Activated T-cell treated with anti-CD3 and anti-CD28 coated beads, Interleukin-2, amount 50 U/mL, for 72 hours (primary cell): ENCODE measurements around the gene MYL1. TPM values are rescaled to one million over a fixed set of nuclear protein-coding genes. Genes with fewer than 3 reads are reported as not detected.

Experiments
- ATAC-seq, 2 donors: fragments of 150-1000 bp; cut with Tn5 transposase; replicated peaks in 1 of 2; 2 replicates each; pipeline ENCODE4 v1.10.0; 2021; ENCODE audit warnings: moderate library complexity in 2 of 2, mild to moderate bottlenecking in 1 of 2
- DNase-seq, 2 donors: peaks; one replicate each; pipeline ENCODE4 v3.0.0; 2021 to 2022; ENCODE audit warnings: mixed read lengths in 1 of 2
- H3K27ac Mint-ChIP-seq: one replicate; pipeline ENCODE4 v1.8.0; 2022; ENCODE audit warnings: mild to moderate bottlenecking, moderate library complexity, mixed read lengths
- H3K27me3 Mint-ChIP-seq: one replicate; pipeline ENCODE4 v1.8.0; 2022; ENCODE audit warnings: low read depth, mixed read lengths
- H3K36me3 Mint-ChIP-seq, 2 donors: one replicate each; pipeline ENCODE4 v1.8.0; 2022; ENCODE audit warnings: mixed read lengths in 2 of 2, mild to moderate bottlenecking in 1 of 2; ENCODE audit not compliant: insufficient read depth in 2 of 2
- H3K4me1 Mint-ChIP-seq: one replicate; pipeline ENCODE4 v1.8.0; 2022; ENCODE audit warnings: low read depth, mixed read lengths
- H3K4me3 Mint-ChIP-seq, 2 donors: one replicate each; pipeline ENCODE4 v1.8.0; 2022; ENCODE audit warnings: mild to moderate bottlenecking in 2 of 2, mixed read lengths in 2 of 2, moderate library complexity in 2 of 2
- H3K9me3 Mint-ChIP-seq, 2 donors: one replicate each; pipeline ENCODE4 v1.8.0; 2022; ENCODE audit warnings: mixed read lengths in 2 of 2
- total RNA-seq, 2 donors: library from RNA; stranded (reverse); gene quantifications; one replicate each; pipeline ENCODE4 v1.2.3, GENCODE V29; 2022

The MYL1 gene
- total RNA-seq, 2 donors from 2014 or later, result not detected

GRCh38 chr2:210302326-210302725, 12.6 kb downstream of the MYL1 start:
- H3K36me3 Mint-ChIP-seq, result no peaks in the 10 kb centered on the region
- no peak overlapping the region for H3K27ac Mint-ChIP-seq
- DNase-seq, result no peak

GRCh38 chr2:210299866-210300373, 15.1 kb downstream of the MYL1 start:
- Mint-ChIP-seq H3K4me1 (no peaks in the 10 kb centered on the region), H3K4me3 (no peak overlapping the region), H3K27me3 (no peaks in the 10 kb centered on the region), H3K9me3 (no peaks in the 10 kb centered on the region), H3K27ac (no peak overlapping the region), H3K36me3 (no peaks in the 10 kb centered on the region)
- DNase-seq (no peak), ATAC-seq (no peak)

More at GRCh38 chr2:210302326-210302725, 12.6 kb downstream of the MYL1 start:
- H3K9me3 Mint-ChIP-seq, result no peaks in the 10 kb centered on the region
- no peak overlapping the region for H3K4me3 Mint-ChIP-seq
- H3K27me3 Mint-ChIP-seq, result no peaks in the 10 kb centered on the region
- no peak for ATAC-seq
- no peaks in the 10 kb centered on the region for H3K4me1 Mint-ChIP-seq

- H3K27ac Mint-ChIP-seq, result no peak overlapping the region
- ATAC-seq (no peak), DNase-seq (no peak)
- H3K4me3 Mint-ChIP-seq, result no peak overlapping the region
- no peaks in the 10 kb centered on the region for H3K36me3 Mint-ChIP-seq
- H3K4me1 Mint-ChIP-seq, result no peaks in the 10 kb centered on the region
- H3K27me3 Mint-ChIP-seq, result no peaks in the 10 kb centered on the region
- peaks cover under 1 to 4% of the 10 kb centered on the region in 2 donors for H3K9me3 Mint-ChIP-seq
These were observed 26.6 kb downstream of the MYL1 start for GRCh38 chr2:210288408-210288807.

- Mint-ChIP-seq H3K4me3 (no peak overlapping the region), H3K27me3 (no peaks in the 10 kb centered on the region), H3K4me1 (no peaks in the 10 kb centered on the region), H3K9me3 (peaks cover 2 to 5% of the 10 kb centered on the region in 2 donors), H3K36me3 (no peaks in the 10 kb centered on the region), H3K27ac (no peak overlapping the region)
- ATAC-seq, result no peak
- DNase-seq, result no peak
These were observed 27.7 kb downstream of the MYL1 start for GRCh38 chr2:210287301-210287700.

GRCh38 chr2:210286123-210286680, 28.8 kb downstream of the MYL1 start:
- Mint-ChIP-seq H3K9me3 (peaks cover 2 to 5% of the 10 kb centered on the region in 2 donors), H3K4me3 (no peak overlapping the region), H3K36me3 (no peaks in the 10 kb centered on the region), H3K27ac (no peak overlapping the region), H3K27me3 (no peaks in the 10 kb centered on the region), H3K4me1 (no peaks in the 10 kb centered on the region)
- DNase-seq, result no peak
- no peak for ATAC-seq

GRCh38 chr2:210277133-210277532, 37.8 kb downstream of the MYL1 start:
- no peak for DNase-seq
- Mint-ChIP-seq H3K27me3 (no peaks in the 10 kb centered on the region), H3K9me3 (peaks cover 3 to 5% of the 10 kb centered on the region in 2 donors), H3K36me3 (no peaks in the 10 kb centered on the region), H3K4me1 (no peaks in the 10 kb centered on the region), H3K4me3 (no peak overlapping the region), H3K27ac (no peak overlapping the region)
- no peak for ATAC-seq

- H3K4me3 Mint-ChIP-seq, result no peak overlapping the region
- H3K36me3 Mint-ChIP-seq, result no peaks in the 10 kb centered on the region
- H3K4me1 Mint-ChIP-seq, result no peaks in the 10 kb centered on the region
- H3K27ac Mint-ChIP-seq, result no peak overlapping the region
- DNase-seq, result no peak
- peaks cover 0 to 3% of the 10 kb centered on the region in 2 donors for H3K9me3 Mint-ChIP-seq
- ATAC-seq, result no peak
- H3K27me3 Mint-ChIP-seq, result peaks cover 8% of the 10 kb centered on the region
These were observed 43.7 kb downstream of the MYL1 start for GRCh38 chr2:210271300-210271699.

GRCh38 chr2:210269148-210269547, 45.8 kb downstream of the MYL1 start:
- Mint-ChIP-seq H3K27me3 (peaks cover 8% of the 10 kb centered on the region), H3K36me3 (no peaks in the 10 kb centered on the region), H3K27ac (no peak overlapping the region), H3K4me3 (no peak overlapping the region), H3K4me1 (no peaks in the 10 kb centered on the region), H3K9me3 (no peaks in the 10 kb centered on the region)
- no peak for ATAC-seq
- DNase-seq, result no peak

- H3K4me3 Mint-ChIP-seq, result no peak overlapping the region
- no peak overlapping the region for H3K27ac Mint-ChIP-seq
- H3K4me1 Mint-ChIP-seq, result no peaks in the 10 kb centered on the region
- no peaks in the 10 kb centered on the region for H3K9me3 Mint-ChIP-seq
- DNase-seq (no peak), ATAC-seq (no peak)
- no peaks in the 10 kb centered on the region for H3K36me3 Mint-ChIP-seq
- peaks cover 8% of the 10 kb centered on the region for H3K27me3 Mint-ChIP-seq
These were observed 46.7 kb downstream of the MYL1 start for GRCh38 chr2:210268281-210268680.

- Mint-ChIP-seq H3K9me3 (no peaks in the 10 kb centered on the region), H3K36me3 (no peaks in the 10 kb centered on the region), H3K27me3 (peaks cover 8% of the 10 kb centered on the region), H3K27ac (no peak overlapping the region), H3K4me3 (no peak overlapping the region), H3K4me1 (no peaks in the 10 kb centered on the region)
- ATAC-seq (no peak), DNase-seq (no peak)
These were observed 47.3 kb downstream of the MYL1 start for GRCh38 chr2:210267698-210268097.

GRCh38 chr2:210264282-210264681, 50.7 kb downstream of the MYL1 start:
- Mint-ChIP-seq H3K4me1 (no peaks in the 10 kb centered on the region), H3K4me3 (no peak overlapping the region), H3K27ac (no peak overlapping the region), H3K27me3 (peaks cover 8% of the 10 kb centered on the region), H3K36me3 (no peaks in the 10 kb centered on the region), H3K9me3 (no peaks in the 10 kb centered on the region)
- ATAC-seq (no peak), DNase-seq (no peak)

GRCh38 chr2:210263841-210264240, 51.1 kb downstream of the MYL1 start:
- ATAC-seq (no peak), DNase-seq (no peak)
- no peak overlapping the region for H3K27ac Mint-ChIP-seq
- H3K4me1 Mint-ChIP-seq, result no peaks in the 10 kb centered on the region
- no peaks in the 10 kb centered on the region for H3K9me3 Mint-ChIP-seq
- no peaks in the 10 kb centered on the region for H3K36me3 Mint-ChIP-seq
- no peak overlapping the region for H3K4me3 Mint-ChIP-seq
- peaks cover 8% of the 10 kb centered on the region for H3K27me3 Mint-ChIP-seq

GRCh38 chr2:210262036-210262435, 52.9 kb downstream of the MYL1 start:
- no peak overlapping the region for H3K27ac Mint-ChIP-seq
- H3K36me3 Mint-ChIP-seq, result no peaks in the 10 kb centered on the region
- H3K27me3 Mint-ChIP-seq, result no peaks in the 10 kb centered on the region
- H3K4me3 Mint-ChIP-seq, result no peak overlapping the region
- no peak for ATAC-seq
- no peaks in the 10 kb centered on the region for H3K4me1 Mint-ChIP-seq
- no peaks in the 10 kb centered on the region for H3K9me3 Mint-ChIP-seq
- DNase-seq, result no peak

GRCh38 chr2:210259687-210260086, 55.3 kb downstream of the MYL1 start:
- Mint-ChIP-seq H3K4me3 (no peak overlapping the region), H3K27me3 (no peaks in the 10 kb centered on the region), H3K4me1 (no peaks in the 10 kb centered on the region), H3K36me3 (no peaks in the 10 kb centered on the region), H3K27ac (no peak overlapping the region), H3K9me3 (no peaks in the 10 kb centered on the region)
- DNase-seq (no peak), ATAC-seq (no peak)
